ENCODE measurements around the gene RMC1. TPM values are rescaled to one million over a fixed set of nuclear protein-coding genes. Genes with fewer than 3 reads are reported as not detected.
"Not testable (repeated sequence)": the region's sequence is repeated elsewhere in the genome, so short reads cannot be mapped to it uniquely, and the experiment has no call there.

RMC1 gene
- total RNA-seq, 2 donors from 2014 or later: 16.8 to 27.5 TPM

GRCh38 chr18:23550898-23551297 is 47.6 kb downstream of the RMC1 start:
- H3K36me3 ChIP-seq: peaks cover 46% of the 10 kb centered on the region
- H3K9me3 ChIP-seq: no peaks in the 10 kb centered on the region

GRCh38 chr18:23551978-23552377 is 48.7 kb downstream of the RMC1 start:
- no peak overlapping the region for H3K27ac ChIP-seq
- H3K4me3 ChIP-seq: no peak overlapping the region
- ATAC-seq (ENCODE audit: insufficient number of reproducible peaks, low FRiP score, low read depth): no peak
- no peaks in the 10 kb centered on the region for H3K27me3 ChIP-seq (replicated peaks; ENCODE audit: insufficient read depth)
- no peak for TF ChIP-seq CTCF (IDR thresholded peaks at IDR 0.05)
- no peaks in the 10 kb centered on the region for H3K9me3 ChIP-seq
- H3K36me3 ChIP-seq: peaks cover 56% of the 10 kb centered on the region
- no peaks in the 10 kb centered on the region for H3K4me1 ChIP-seq (ENCODE audit: control insufficient read depth in 1 of 2, low read depth in 2 of 2)
- no peak for DNase-seq (ENCODE audit: low spot score)

More at GRCh38 chr18:23550898-23551297, 47.6 kb downstream of the RMC1 start:
- no peak for TF ChIP-seq CTCF (IDR thresholded peaks at IDR 0.05)
- H3K4me3 ChIP-seq: no peak overlapping the region
- ATAC-seq (ENCODE audit: insufficient number of reproducible peaks, low FRiP score, low read depth) (no peak), DNase-seq (ENCODE audit: low spot score) (no peak)
- H3K27me3 ChIP-seq (replicated peaks; ENCODE audit: insufficient read depth): no peaks in the 10 kb centered on the region
- H3K4me1 ChIP-seq (ENCODE audit: control insufficient read depth in 1 of 2, low read depth in 2 of 2): no peaks in the 10 kb centered on the region
- H3K27ac ChIP-seq: no peak overlapping the region

- H3K27me3 ChIP-seq (replicated peaks; ENCODE audit: insufficient read depth): no peaks in the 10 kb centered on the region
Observed at GRCh38 chr18:23552505-23552904, 49.2 kb downstream of the RMC1 start.

GRCh38 chr18:23553887-23554286 is 50.6 kb downstream of the RMC1 start:
- DNase-seq (ENCODE audit: low spot score) (no peak), ATAC-seq (ENCODE audit: insufficient number of reproducible peaks, low FRiP score, low read depth) (no peak)
- no peak for TF ChIP-seq CTCF (IDR thresholded peaks at IDR 0.05)
- Histone ChIP-seq H3K36me3 (peaks cover 64% of the 10 kb centered on the region), H3K27me3 (replicated peaks; ENCODE audit: insufficient read depth) (no peaks in the 10 kb centered on the region), H3K9me3 (no peaks in the 10 kb centered on the region), H3K4me1 (ENCODE audit: control insufficient read depth in 1 of 2, low read depth in 2 of 2) (no peaks in the 10 kb centered on the region), H3K4me3 (no peak overlapping the region), H3K27ac (no peak overlapping the region)

More at GRCh38 chr18:23552505-23552904, 49.2 kb downstream of the RMC1 start:
- Histone ChIP-seq H3K4me1 (ENCODE audit: control insufficient read depth in 1 of 2, low read depth in 2 of 2) (no peaks in the 10 kb centered on the region), H3K9me3 (no peaks in the 10 kb centered on the region), H3K4me3 (no peak overlapping the region), H3K27ac (no peak overlapping the region), H3K36me3 (peaks cover 60% of the 10 kb centered on the region)
- TF ChIP-seq CTCF (IDR thresholded peaks at IDR 0.05): no peak
- ATAC-seq (ENCODE audit: insufficient number of reproducible peaks, low FRiP score, low read depth) (no peak), DNase-seq (ENCODE audit: low spot score) (no peak)

- H3K4me1 ChIP-seq (ENCODE audit: control insufficient read depth in 1 of 2, low read depth in 2 of 2): no peaks in the 10 kb centered on the region
- ATAC-seq (ENCODE audit: insufficient number of reproducible peaks, low FRiP score, low read depth) (no peak), DNase-seq (ENCODE audit: low spot score) (no peak)
- H3K4me3 ChIP-seq: no peak overlapping the region
- peaks cover 71% of the 10 kb centered on the region for H3K36me3 ChIP-seq
- H3K27ac ChIP-seq: no peak overlapping the region
- H3K27me3 ChIP-seq (replicated peaks; ENCODE audit: insufficient read depth): no peaks in the 10 kb centered on the region
- TF ChIP-seq CTCF (IDR thresholded peaks at IDR 0.05): no peak
- no peaks in the 10 kb centered on the region for H3K9me3 ChIP-seq
Observed at GRCh38 chr18:23556145-23556780, 53.0 kb downstream of the RMC1 start.

GRCh38 chr18:23557511-23557910 is 54.2 kb downstream of the RMC1 start:
- peaks cover 66% of the 10 kb centered on the region for H3K36me3 ChIP-seq
- not testable (repeated sequence) for DNase-seq (ENCODE audit: low spot score); H3K27ac ChIP-seq; H3K27me3 ChIP-seq (replicated peaks; ENCODE audit: insufficient read depth); H3K9me3 ChIP-seq; H3K4me1 ChIP-seq (ENCODE audit: control insufficient read depth in 1 of 2, low read depth in 2 of 2); H3K4me3 ChIP-seq; ATAC-seq (ENCODE audit: insufficient number of reproducible peaks, low FRiP score, low read depth)

All from thoracic aorta (tissue), 2 donors.